ENCODE measurements around the gene AUTS2. TPM values are rescaled to one million over a fixed set of nuclear protein-coding genes. Genes with fewer than 3 reads are reported as not detected.

Gene AUTS2
- total RNA-seq, 1 experiment from 2014 or later, result 50.0 TPM

GRCh38 chr7:70210200-70210935, 612.1 kb downstream of the AUTS2 start (continued):
- TF ChIP-seq IRF2 (CRISPR knock-in tag; IDR thresholded peaks at IDR 0.05; ENCODE audit: borderline replicate concordance, low read depth) (no peak), ZSCAN18 (CRISPR knock-in tag; IDR thresholded peaks at IDR 0.05) (no peak), FOXK1 (CRISPR knock-in tag; IDR thresholded peaks at IDR 0.05) (no peak), AR (CRISPR knock-in tag; IDR thresholded peaks at IDR 0.05) (no peak)

DNA sequence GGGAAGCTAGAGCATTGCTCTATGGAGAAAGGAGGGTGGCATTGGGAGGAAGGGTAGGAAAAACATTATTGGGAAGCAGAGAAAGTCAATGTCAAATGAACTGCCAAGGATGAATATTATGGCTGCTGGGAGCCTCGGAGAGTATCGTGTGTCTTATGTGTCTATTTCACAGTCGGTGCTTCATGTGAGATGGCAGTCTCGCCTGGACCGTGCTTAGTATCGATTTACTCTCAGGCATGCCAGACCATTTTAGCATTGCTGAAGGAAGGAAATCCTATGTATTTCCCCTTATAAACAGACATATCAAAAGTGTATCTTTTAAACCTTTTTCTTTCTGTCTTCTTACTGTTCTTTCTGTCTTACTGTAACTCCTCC, 612.6 kb downstream of the AUTS2 start:
- 0 out of 2 replicates have a peak, but pooled peaks cover 2% of the 10 kb centered on the region for H3K4me1 Mint-ChIP-seq
- H3K36me3 Mint-ChIP-seq, result no peaks in the 10 kb centered on the region
- no peak overlapping the region for H3K4me3 Mint-ChIP-seq
- DNase-seq (ENCODE audit: low spot score) (no peak), ATAC-seq (no peak)
- CTCF ChIA-PET, result no interaction called here
- POLR2A ChIA-PET, result no interaction called here
- no peak overlapping the region for H3K27ac Mint-ChIP-seq
- no peaks in the 10 kb centered on the region for H3K27me3 Mint-ChIP-seq (ENCODE audit: low read depth)
- TF ChIP-seq, protein P1, sequence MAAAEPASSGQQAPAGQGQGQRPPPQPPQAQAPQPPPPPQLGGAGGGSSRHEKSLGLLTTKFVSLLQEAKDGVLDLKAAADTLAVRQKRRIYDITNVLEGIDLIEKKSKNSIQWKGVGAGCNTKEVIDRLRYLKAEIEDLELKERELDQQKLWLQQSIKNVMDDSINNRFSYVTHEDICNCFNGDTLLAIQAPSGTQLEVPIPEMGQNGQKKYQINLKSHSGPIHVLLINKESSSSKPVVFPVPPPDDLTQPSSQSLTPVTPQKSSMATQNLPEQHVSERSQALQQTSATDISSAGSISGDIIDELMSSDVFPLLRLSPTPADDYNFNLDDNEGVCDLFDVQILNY (CRISPR knock-in tag; IDR thresholded peaks at IDR 0.05), result no peak
- no peak for TF ChIP-seq STAT6 (CRISPR knock-in tag; conservative IDR thresholded peaks at IDR 0.05; ENCODE audit: low read depth)
- no peak for TF ChIP-seq TCF7 (CRISPR knock-in tag; IDR thresholded peaks at IDR 0.05; ENCODE audit: low read depth)
- TF ChIP-seq E2F1 (CRISPR knock-in tag; IDR thresholded peaks at IDR 0.05), result no peak
- H3K9me3 Mint-ChIP-seq, result no peaks in the 10 kb centered on the region

- POLR2A ChIA-PET, result no interaction called here
- Mint-ChIP-seq H3K27me3 (ENCODE audit: low read depth) (no peaks in the 10 kb centered on the region), H3K9me3 (no peaks in the 10 kb centered on the region), H3K4me1 (no peaks in the 10 kb centered on the region), H3K4me3 (no peak overlapping the region), H3K27ac (no peak overlapping the region), H3K36me3 (no peaks in the 10 kb centered on the region)
- ATAC-seq (no peak), DNase-seq (ENCODE audit: low spot score) (no peak)
- no peak for TF ChIP-seq SMAD3 (CRISPR knock-in tag; IDR thresholded peaks at IDR 0.05; ENCODE audit: borderline replicate concordance)
- TF ChIP-seq EMX1 (CRISPR knock-in tag; IDR thresholded peaks at IDR 0.05), result no peak
- TF ChIP-seq ATF1 (CRISPR knock-in tag; IDR thresholded peaks at IDR 0.05), result no peak
- TF ChIP-seq ZNF317 (CRISPR knock-in tag; IDR thresholded peaks at IDR 0.05; ENCODE audit: borderline replicate concordance, low read depth), result no peak
- no peak for TF ChIP-seq SMAD4 (CRISPR knock-in tag; IDR thresholded peaks at IDR 0.05)
- TF ChIP-seq, protein P2, sequence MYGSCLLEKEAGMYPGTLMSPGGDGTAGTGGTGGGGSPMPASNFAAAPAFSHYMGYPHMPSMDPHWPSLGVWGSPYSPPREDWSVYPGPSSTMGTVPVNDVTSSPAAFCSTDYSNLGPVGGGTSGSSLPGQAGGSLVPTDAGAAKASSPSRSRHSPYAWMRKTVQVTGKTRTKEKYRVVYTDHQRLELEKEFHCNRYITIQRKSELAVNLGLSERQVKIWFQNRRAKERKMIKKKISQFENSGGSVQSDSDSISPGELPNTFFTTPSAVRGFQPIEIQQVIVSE (CRISPR knock-in tag; IDR thresholded peaks at IDR 0.05; ENCODE audit: borderline replicate concordance), result no peak
- CTCF ChIA-PET, result no interaction called here
Observed at GRCh38 chr7:70212281-70212680, 614.0 kb downstream of the AUTS2 start.
